GM19324 (cell line): ENCODE measurements around the gene AGA.

ENCODE experiments used
- ATAC-seq: cut with Tn5 transposase; IDR thresholded peaks from one replicate; pipeline ENCODE4 v1.9.1; 2021; ENCODE audit warnings: mild to moderate bottlenecking, moderate library complexity; ENCODE audit not compliant: unreplicated experiment, low FRiP score

Gene AGA

DNA sequence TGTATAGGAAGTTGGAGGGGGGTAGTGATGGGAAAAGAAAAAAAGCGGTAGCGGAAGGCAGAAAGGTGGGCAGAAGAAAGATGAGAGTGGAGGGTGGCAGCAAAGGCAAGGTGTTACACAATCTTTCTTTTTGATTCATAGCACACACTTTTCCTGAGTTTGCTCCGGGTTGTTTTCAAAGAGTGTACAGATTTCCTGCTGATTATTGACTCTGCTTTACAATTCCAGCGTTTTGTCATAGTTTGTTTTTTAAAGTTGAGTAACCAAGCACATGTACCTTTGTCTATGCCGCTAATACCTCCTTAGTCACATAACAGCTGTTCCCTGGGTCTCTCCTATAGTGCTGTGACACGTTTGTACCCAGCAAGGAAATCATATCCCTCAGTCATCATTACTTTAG is 50.3 kb downstream of the AGA start:
- no peak for ATAC-seq

DNA sequence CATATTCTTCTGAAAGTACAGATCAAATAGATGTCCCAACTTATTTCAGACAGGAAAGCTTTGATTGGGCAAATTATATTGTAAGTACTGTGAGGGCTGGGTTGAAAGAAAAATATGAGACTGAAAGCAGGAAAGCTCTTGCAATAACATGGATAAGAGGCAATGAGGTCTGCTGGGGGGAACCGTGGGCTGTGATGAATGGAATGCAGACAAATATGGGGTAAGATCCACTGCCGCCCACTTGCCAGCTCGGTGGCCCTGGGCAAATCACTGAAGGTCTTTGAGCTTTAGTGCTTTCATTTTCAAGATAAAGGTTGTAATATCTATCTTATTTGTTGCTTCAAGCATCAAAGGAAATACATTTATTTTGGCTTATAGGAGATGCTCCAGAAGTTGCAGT is 51.0 kb downstream of the AGA start:
- ATAC-seq = no peak

DNA sequence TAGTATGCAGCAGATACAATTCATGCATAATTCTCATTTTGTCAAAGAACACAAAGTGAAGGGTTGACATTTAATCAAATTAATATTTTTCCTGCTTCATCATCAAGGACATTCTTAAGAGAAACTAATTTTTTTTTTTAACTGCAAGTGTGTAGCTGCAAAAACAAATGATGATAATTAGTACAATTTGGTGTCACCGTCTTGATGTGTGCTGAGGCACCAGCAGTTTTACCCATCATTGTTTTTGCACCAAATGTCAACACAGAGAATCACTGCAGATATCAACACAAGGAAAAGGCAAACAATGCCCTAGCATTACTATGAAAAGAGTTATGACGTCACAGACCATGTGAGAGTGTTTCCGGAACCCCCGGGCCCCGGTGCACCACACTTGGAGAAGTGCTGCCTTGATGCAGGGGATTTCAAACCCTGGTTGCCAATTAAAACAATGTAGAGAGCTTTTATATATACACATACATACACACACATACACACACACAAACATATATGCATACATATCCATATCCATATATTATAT is 55.9 kb downstream of the AGA start:
- ATAC-seq = no peak

DNA sequence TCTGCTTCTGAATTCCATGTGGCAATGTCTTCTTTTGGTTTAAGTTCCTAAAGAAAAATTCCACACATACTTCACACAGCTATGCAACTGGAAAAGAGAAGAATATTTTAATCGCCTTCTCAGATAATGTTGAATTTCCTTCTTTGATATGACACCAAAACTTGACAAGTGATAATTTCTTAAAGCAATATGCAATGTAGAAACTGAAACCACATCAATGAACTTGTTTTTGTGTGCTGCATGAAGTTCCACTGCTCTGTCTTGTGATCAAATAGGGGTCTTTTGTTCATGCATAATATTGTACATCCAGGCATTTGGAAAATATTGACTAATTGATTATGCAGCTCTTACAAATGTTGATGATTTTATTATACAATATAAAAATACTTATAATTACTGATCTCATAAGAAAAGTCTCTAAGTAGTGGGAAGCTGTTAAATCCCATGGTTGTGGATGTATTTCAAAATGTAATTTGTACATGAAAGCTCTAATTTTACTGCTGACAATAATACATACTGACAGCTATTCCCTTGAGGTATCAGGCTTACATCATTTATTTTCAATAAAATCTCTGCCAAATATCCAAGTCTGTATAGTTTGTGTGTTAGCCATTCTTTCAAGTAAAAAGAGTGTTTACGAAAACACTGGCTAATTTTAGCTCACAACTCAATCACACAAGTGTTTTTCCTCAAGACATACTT is 56.5 kb downstream of the AGA start:
- no peak for ATAC-seq

DNA sequence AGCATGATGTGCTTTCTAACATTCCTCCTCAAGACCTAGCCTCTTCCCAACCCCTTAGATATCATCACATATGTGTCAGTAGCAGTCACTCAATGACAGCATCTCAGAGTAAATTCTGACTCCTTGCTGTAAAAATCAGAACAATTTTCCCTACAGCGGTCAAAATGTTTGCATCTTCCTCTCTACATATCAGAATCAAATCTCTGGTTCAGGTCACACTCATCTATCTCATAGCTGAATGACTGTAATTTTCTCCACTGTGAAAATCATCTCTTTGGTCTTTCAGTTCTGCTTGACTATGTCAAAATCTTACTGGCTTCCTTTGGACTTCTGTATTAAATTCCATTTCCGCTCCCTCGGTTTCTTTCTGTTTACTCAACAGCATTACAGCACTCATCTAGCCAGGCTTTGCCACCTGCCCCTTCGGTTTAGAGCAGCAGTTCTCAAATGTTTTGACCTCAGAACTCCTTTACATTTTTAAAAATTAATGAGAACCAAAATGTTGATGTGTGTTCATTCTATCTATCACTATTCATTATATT is 57.3 kb downstream of the AGA start:
- no peak for ATAC-seq

DNA sequence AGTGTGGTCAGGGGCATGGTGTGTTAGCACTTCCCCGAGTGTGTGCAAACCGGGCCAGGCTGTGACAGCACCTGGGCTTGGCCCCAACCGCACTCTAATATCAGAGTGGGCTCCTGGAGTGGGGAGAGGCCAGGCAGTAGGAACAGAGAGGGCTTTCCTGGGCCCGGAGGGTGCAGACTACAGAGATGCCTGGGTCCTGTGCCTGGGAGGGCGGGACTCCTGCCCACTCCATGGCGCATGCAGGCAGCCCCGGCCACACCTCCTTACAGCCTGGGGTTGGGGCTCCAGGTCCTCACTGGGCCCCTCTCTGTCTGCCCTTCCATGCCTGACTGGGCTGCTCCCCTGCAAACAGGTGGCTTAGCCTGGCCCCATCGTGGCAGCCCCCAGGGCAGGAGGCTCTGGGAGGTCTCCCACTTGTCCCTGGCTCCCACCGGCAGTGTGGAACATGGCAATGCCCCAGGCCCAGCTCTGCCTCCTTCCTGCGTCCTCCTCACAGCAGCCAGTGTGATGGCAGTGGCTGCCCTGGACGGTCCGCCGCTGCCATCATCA is 60.4 kb downstream of the AGA start:
- ATAC-seq = no peak
